HG03066 (cell line): ENCODE data around the gene SDK1.
"Not testable (repeated sequence)": the region's sequence is repeated elsewhere in the genome, so short reads cannot be mapped to it uniquely, and the experiment has no call there.

Source experiments
- ATAC-seq: cut with Tn5 transposase; IDR thresholded peaks from one replicate; pipeline ENCODE4 v1.9.1; 2021; ENCODE audit warnings: low read depth; ENCODE audit not compliant: unreplicated experiment

Gene SDK1

DNA sequence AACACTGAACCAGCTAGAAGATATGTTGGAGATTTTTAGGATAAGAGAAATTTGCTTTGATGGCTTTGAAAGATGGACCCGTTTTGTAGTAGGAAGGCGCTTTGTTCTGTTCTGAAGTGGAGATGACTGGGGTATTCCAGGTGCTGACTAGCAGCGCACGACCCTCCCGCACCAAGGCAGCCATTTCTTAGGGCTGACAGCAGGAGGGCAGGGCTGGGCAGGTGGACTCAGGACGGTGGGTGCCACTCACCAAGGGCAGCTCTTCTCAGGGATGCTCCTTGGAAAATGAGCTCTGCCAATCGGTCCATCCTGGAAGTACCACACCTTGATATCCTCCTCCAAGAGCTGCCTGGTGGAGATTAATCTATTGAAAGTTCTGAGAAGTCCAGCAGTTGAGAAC lies 917.4 kb downstream of the SDK1 start:
- no peak for ATAC-seq

DNA sequence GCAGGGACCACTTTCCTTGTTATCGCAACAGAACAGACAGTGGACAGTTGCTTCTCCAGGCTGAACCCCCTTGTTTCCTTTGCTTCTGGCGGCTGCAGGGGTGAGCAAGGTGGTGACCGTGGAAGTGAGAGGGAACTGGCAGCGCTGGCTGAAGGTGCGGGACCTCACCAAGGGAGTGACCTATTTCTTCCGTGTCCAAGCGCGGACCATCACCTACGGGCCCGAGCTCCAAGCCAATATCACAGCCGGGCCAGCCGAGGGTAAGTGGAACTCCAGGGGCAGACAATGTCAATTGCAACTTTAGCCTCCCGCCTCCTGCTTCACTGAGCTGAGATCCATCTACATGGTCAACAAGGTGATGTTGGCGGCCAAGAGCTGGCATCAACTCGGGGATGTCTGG lies 919.0 kb downstream of the SDK1 start:
- no peak for ATAC-seq

DNA sequence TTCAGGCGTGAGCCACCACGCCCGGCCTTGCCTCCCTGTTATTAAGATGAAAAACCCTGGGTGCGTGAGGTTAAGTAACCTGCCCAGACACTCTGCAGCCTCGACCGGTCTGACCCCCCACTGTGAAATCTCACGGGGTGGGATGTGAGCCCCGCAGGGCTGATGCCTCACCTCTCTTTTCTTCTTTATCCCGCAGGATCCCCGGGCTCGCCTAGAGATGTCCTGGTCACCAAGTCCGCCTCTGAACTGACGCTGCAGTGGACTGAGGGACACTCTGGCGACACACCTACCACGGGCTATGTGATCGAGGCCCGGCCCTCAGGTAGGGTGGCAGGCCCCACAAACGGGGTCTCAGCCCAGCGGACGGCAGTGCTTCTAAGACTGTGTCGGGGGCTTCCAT lies 920.0 kb downstream of the SDK1 start:
- no peak for ATAC-seq

DNA sequence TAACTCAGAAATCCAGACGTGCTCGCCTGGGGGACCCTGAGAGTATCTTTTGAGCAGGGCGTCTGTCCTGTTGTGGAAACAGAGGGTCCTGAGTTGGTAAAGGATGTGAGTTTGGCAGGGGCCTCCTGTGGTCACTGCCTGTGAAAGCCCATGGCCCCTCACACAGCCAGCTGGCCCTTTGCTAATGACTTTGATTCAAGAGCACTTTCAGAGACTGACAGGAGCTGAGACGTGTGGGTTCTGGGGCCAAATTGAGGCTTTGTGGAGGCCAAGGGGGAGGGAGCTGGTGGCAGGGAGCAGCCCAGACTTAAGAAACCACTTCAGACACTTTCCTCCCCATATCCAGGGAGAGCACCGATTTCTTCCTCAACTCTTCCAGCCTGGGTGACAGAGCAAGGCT lies 921.6 kb downstream of the SDK1 start:
- ATAC-seq = no peak

DNA sequence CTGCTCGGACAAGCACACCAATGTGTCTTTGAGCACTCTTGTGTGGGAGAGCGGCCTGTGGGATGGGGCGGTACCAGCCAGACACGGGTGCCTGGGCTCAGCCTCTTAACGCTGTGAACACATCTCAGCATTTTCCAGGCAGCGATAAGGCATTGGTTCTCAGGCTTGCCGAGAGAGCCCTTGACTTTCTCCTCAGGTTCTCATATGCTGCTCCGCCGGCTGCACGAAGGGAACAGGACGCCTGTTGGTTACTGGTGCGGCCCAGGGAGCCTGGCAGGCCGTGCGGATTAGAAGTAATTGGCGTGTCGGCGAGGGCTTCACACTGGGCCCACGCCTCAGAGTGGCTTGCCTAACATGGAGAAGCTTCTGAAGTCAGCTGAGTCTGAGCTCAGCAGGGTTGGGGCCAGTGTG lies 924.3 kb downstream of the SDK1 start:
- ATAC-seq = no peak

DNA sequence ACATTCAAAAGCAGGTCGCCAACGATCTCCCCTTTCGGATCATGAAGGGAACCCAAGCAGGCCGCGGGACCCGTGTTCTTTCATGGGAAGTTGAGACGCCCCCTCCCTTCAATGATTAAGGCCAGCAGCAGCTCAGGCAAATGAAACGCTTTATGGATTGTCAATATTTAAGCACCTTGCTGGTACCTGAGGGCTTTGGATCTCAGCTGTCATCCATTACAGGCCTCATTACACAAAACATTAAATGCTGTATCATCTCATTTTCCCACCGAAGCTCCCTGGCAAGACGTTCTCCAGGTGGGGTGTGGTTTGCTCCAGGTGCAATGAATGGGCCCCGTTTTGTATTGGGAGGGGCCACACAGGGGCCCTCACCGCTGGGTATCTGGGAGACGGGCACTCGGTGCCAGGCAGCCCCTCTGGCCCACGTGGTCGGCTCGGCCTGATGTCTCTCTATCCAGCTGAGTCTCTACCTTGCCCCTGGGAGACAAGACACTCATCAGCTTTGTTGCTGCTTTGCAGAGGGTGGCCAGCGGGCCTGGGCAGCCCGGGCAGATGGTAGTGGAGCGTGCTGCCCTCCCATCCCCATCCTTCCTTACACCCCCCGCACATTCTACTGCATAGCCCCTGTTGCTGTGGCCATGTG lies 925.0 kb downstream of the SDK1 start:
- no peak for ATAC-seq

DNA sequence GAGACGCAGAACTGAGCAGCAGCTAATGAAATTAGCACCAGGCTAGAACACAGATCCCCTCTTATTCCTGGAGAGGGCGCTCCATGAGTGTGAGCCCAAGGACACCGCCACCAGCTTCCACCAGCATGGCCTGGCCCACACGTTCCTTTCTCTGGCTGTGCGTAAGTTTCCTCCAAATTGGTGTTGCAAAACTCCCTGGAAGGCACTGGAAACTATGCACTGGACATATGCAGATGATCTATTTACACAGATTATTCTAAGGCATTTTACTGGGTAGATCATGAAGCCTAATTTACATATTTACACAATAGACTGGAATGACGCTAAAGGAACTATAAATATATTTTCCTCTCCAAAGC lies 925.5 kb downstream of the SDK1 start:
- no peak for ATAC-seq

DNA sequence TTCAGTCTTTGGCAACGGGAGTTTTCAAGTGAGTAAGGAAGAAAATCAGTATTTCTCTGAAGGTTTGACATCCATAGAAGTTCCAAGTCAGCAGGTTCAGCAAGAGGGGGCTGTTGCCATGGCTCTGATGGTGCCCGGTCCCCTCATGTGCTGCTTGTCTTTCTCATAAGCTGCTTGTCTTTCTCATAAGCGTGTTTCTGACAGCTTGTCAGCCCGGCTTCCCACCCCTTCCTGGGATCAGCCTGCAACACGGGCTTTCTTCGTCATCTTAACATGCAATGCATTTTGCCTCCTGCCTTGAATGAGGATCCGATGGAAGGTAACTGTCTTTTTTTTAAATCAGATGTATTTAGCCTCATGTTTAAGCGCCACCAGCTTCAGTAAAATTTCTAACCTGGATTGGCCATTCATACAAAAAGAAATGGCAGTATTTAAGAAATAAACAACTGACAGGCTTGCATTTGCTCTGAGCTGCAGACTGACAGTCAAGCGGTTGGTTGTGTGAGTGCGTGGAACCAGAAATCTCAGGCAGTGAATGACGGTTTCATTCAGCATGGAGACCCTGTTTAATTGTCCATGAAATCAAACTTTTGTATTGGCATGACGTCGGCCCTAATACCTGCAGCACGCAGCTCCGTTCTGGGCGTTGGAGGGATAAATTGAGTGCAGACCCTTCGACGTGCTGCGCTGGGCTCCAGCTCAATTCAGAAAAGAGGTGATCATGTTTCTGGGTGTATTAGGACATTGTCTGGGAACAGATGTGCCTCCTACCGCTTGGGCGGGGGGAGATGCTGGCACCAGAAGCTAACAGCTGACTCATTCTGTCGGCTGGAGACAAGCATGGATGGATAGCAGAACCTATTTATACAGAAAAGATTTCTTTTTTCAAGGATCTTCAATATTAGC lies 926.3 kb downstream of the SDK1 start:
- ATAC-seq = no peak

DNA sequence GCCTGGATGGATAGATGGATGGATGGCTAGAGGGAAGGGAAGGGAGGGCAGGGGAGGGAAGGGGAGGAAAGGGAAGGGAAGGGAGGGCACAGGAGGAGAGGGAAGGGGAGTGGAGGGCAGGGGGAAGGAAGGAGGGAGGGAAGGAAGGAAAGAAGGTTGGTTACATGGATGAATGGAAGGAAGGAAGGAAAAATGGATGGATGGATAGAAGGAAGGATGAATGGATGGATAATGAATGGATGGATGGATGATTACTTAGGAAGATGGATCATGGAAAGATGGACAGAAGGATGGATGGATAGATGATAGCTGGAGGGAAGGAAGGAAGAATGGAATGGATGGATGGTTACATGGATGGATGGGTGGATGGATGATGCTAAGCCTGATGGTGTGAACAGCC lies 929.3 kb downstream of the SDK1 start:
- ATAC-seq = no peak

DNA sequence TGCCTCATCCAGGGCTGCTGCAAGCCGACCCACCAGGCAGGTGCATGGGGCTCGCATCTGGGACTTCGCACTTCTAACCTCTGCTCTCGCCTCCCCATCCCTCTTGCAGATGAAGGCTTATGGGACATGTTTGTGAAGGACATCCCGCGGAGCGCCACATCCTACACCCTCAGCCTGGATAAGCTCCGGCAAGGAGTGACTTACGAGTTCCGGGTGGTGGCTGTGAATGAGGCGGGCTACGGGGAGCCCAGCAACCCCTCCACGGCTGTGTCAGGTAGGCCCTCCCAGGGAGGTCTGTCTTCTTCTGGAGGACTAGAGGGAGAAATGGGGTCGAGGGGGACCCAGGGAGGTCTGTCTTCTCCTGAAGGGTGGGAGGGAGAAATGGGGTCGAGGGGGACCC lies 932.1 kb downstream of the SDK1 start:
- ATAC-seq = no peak

DNA sequence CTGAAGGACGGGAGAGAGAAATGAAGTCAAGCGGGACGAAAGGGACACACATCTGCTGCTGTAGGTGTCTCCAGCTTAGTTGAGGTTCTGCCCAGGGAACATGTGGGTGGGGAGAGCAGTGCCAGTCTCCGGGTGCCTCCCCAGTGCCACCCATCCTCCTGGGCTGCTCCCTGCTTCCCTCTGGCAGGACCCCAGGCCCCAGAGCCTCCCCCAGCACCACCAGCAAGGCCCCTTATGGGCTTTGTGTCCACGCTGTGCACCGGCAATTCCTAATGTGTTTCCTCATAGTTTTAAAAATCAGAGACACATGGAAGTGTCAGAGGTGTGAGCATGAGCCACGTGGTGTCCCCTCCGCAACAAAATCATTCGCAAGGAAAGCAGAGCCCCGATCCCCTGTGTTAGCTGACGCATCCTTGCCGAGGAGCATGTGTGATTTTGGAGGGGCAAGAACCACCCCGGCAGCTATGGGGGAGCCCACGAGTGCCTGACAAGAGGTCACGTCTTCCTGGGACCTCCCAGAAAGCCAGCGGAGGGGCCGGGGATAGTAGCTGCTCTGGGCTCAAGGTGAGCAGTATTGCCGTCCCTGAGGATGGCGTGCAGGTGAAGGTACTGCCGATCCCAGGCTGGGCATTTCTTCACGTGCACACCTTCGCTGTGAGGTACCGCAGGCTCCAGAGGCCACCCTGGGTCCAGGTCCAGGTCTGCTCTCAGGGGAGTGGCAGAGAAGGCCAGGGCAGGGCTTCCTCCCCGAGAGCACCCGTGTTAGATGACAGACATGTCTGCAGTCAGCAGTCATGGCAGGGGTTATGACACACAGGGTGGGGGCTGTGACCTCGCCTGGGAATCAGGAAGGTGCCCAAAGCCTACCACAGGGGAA lies 932.8 kb downstream of the SDK1 start:
- ATAC-seq = no peak

DNA sequence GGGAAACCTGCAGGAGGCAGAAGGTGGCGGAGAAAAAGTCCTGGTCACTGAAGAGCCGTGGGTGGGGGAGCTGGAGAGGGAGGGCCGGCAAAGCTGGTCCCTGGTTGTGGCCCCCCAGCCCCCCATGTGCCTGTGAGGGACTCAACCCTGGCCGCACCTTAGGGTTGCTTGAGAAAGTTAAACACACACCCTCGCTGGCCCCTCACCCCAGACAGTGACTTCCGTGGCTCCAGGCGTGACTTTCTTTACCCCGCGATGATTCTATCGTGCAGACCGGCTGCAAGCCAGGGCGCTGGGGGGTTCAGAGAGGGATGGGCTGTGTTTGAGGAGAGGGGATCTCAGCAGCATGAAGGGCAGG lies 933.4 kb downstream of the SDK1 start:
- no peak for ATAC-seq

DNA sequence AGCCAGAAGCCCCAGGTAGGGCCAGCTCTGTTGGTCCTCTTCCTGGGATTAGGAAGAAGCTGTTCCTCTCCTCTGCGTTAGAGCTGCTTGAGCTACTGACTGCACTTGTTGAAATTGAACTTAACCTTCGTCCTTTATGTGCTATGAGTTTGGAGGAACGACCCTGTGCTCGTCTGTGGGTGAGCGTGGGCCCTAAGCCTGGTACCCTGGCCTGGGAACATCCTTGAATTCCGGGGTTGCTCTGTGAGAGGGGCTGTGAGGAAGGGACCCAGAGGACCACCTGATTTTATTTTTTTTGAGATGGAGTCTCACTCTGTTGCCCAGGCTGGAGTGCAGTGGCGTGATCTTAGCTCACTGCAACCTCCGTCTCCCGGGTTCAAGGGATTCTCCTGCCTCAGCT lies 933.8 kb downstream of the SDK1 start:
- ATAC-seq = no peak

DNA sequence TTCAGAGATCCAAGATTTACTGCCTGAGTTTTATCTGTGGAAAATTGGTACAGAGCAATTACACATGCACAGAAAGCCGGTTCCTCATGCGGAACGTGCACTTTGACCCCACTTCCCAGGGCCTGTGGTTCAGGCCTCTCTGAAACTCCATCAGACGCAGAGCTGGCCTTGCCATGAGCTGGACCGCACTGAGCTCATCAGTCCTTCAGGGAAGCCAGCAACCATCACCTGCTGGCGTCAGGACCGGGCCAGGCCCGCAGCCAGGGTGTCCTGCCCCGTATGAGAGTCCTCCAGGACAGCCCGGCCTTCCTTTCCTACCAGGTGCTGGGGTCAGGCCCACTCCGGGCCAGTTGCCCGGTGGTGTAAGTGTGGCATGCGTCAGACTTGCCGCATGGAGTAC lies 934.5 kb downstream of the SDK1 start:
- no peak for ATAC-seq

DNA sequence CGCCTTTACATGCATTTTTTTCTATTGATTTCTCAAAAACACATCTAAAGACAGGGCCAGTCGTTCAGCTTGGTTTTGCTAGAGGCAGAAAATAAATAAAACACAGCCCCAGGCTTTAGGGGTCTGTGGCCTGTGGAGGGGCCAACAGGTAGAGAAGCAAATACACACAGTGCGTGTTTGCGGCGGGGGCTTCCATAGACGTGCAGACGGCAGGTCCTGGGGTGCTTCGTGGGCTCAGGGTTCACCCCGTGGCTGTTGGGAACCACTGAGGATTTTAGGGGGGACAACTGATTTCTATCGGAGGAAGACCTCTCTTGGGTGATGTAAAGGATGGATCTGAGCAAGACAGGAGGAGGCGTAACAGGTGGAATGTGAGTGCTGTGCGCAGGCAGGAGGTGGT lies 935.3 kb downstream of the SDK1 start:
- ATAC-seq = no peak

DNA sequence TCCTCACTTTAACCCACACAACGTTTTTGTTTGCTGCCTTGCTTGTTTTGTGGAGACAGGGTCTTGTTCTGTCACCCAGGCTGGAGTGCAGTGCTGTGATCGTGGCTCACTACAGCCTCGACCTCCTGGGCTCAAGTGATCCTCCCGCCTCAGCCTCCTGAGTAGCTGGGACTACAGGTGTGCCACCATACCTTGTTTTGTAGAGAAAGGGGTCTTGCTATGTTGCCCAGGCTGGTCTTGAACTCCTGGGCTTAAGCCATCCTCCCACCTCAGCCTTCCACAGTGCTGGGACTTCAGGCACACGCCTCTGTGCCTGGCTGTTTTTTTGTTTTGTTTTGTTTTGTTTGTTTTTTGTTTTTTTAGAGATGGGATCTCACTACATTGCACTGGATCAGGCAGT lies 935.8 kb downstream of the SDK1 start:
- ATAC-seq = not testable (repeated sequence)

DNA sequence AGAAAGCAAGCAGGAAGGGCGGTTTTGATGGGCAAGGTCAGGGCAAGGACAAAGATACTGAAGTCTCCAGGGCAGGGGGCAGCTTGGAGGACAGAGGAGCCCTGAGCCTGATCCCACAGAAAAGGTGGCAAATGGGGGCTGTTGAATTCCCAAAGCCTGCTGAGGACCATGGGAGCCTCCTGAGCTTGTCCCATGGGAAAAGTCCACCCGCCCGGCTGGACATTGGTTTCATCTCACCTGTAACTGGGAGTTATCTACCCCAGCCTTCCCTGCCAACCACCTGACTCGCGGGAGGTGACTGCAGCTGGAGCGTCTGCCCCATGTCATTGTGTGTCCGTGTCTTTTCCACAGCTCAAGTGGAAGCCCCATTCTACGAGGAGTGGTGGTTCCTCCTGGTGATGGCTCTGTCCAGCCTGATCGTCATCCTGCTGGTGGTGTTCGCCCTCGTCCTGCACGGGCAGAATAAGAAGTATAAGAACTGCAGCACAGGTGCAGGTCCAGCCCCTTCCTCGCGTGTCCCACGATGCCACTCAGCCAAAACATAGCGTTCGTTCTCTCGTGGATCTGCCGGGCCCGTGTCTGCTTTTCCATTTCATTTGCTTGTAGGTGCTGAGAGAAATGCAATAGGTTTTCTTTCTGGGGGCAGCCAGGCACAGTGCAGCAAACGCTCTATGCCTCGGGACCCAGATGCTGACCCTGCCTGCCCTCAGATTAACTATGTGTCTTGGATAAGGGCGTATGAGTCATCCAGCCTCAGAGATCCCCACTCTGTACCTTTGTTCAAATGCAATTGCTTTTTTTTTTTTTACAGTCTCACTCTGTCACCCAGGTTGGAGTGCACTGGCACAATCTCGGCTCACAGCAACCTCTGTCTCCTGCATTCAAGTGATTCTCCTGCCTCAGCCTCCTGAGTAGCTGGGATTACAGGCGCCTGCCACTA lies 936.5 kb downstream of the SDK1 start:
- ATAC-seq = no peak

DNA sequence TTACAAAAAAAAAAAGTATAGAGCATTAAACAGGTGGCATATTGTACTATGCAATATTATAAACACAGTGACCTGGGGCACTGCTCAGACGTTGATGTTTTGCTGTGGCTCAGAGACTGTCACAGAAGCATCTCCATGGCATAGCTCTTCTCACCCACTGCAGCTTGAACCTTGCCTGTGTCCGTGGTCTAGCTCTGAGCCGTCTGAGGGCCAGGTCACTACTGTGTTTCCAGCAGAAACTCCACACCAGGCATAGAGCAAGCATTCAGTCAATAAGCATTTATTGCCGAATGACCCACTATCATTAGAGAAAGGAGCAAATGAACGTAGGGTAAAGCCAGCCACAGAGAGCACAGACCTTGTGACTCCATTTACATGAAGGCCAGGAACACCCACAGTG lies 937.8 kb downstream of the SDK1 start:
- no peak for ATAC-seq

DNA sequence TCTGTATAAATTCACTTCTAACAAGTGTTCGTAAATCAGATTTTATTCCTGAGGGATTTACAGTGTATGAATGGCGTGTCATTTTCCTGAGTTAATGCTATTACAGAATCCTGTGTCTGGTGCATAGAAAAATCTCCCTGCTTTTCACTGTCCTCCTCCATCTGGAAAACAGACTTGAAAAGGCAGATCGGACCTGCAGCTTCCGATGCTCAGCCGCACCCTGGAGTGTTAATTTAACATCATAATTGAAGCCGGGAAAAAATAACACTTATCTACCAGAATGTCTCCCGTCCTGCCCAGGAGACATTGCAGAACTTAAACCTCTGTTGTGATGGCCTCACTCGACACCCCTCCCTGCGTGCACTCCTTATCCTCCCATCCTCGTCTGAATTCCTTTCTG lies 939.0 kb downstream of the SDK1 start:
- no peak for ATAC-seq

DNA sequence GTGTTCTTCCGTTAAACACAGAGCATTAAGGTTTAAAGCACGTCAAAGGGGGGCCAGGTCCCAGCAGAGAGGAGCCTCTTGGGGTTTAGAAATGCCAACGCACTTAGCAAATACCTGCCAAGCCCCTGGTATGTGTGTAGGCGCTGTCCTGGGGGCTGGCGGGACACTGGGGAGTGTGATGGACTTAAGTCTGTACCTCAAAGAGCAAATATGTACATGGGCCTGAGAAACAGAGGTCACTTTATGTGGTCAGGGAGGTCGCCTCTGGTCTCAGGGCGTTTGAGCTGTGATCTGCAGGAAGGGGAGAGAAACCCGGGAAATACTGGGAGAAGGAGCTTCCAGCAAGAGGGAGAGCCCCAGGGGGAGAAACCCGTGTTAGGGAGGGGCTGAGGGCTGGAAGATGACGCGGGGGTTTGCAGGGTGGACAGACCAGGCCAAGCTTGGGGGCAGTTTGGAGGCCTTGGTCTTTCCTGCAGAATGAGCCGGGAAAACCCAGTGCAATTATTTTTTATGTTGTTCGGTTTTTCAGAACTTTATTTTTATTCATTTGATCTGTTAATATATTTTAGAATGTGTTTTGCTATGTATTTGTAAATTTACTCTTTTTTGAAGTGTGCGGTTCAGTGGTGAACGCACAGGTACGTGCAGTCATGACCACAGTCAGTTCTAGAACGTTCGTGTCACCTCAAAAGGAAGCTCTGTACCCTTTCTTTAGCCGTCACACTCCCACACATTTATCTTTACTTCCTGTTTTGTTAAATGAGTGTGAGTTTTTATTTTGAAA lies 939.7 kb downstream of the SDK1 start:
- ATAC-seq = no peak
